GM23248 (cell line): ENCODE results near the gene CMYA5. TPM values are rescaled to one million over a fixed set of nuclear protein-coding genes. Genes with fewer than 3 reads are reported as not detected.

ENCODE experiments used
- DNase-seq: peaks from one replicate; pipeline ENCODE4 v3.0.0-alpha.2; 2015
- H2AFZ ChIP-seq: fragments of 200-600 bp; sonication (generic); 2 replicates; pipeline ENCODE4 v1.6.1; 2016; ENCODE audit warnings: antibody characterized with exemption
- H3F3A ChIP-seq: fragments of 200-600 bp; sonication (generic); 2 replicates; pipeline ENCODE4 v1.6.1; 2016; ENCODE audit warnings: mild to moderate bottlenecking, antibody characterized with exemption, mixed run types; ENCODE audit not compliant: insufficient read depth
- H3K27ac ChIP-seq: fragments of 200-600 bp; sonication (generic); 2 replicates; pipeline ENCODE4 v1.5.1; 2016; ENCODE audit warnings: mild to moderate bottlenecking
- H3K27me3 ChIP-seq: fragments of 200-600 bp; sonication (generic); replicated peaks from 2 replicates; pipeline ENCODE4 v1.6.1; 2016; ENCODE audit warnings: mild to moderate bottlenecking; ENCODE audit not compliant: insufficient read depth
- H3K36me3 ChIP-seq: fragments of 200-600 bp; sonication (generic); 2 replicates; pipeline ENCODE4 v1.6.1; 2016; ENCODE audit warnings: low read depth, mild to moderate bottlenecking
- H3K4me1 ChIP-seq: fragments of 200-600 bp; sonication (generic); 2 replicates; pipeline ENCODE4 v1.6.1; 2016; ENCODE audit warnings: mild to moderate bottlenecking; ENCODE audit not compliant: insufficient read depth
- H3K4me2 ChIP-seq: fragments of 200-600 bp; sonication (generic); one replicate; pipeline ENCODE4 v1.6.1; 2016; ENCODE audit warnings: mild to moderate bottlenecking; ENCODE audit not compliant: unreplicated experiment
- H3K4me3 ChIP-seq: fragments of 200-600 bp; sonication (generic); 2 replicates; pipeline ENCODE4 v1.5.1; 2016; ENCODE audit warnings: mild to moderate bottlenecking
- H3K79me2 ChIP-seq: fragments of 200-600 bp; sonication (generic); 2 replicates; pipeline ENCODE4 v1.6.1; 2016; ENCODE audit warnings: mild to moderate bottlenecking; ENCODE audit not compliant: insufficient read depth
- H3K9ac ChIP-seq: fragments of 200-600 bp; sonication (generic); 2 replicates; pipeline ENCODE4 v1.6.1; 2016; ENCODE audit warnings: mild to moderate bottlenecking
- H3K9me2 ChIP-seq: fragments of 200-600 bp; sonication (generic); 2 replicates; pipeline ENCODE4 v1.6.1; 2016; ENCODE audit warnings: mixed run types, mild to moderate bottlenecking, moderate library complexity; ENCODE audit not compliant: insufficient read depth
- H3K9me3 ChIP-seq: fragments of 200-600 bp; sonication (generic); one replicate; pipeline ENCODE4 v1.6.1; 2017; ENCODE audit warnings: low read depth
- H4K20me1 ChIP-seq: fragments of 200-600 bp; sonication (generic); 2 replicates; pipeline ENCODE4 v1.6.0; 2016; ENCODE audit not compliant: insufficient read depth
- EZH2 ChIP-seq: fragments of 200-600 bp; sonication (generic); IDR thresholded peaks from 2 replicates; pipeline ENCODE4 v1.6.1; 2018; ENCODE audit warnings: antibody characterized with exemption, mild to moderate bottlenecking; ENCODE audit not compliant: insufficient read depth, poor library complexity, severe bottlenecking
- EZH2phosphoT487 ChIP-seq: fragments of 200-600 bp; sonication (generic); IDR thresholded peaks from 2 replicates; pipeline ENCODE4 v1.6.1; 2018; ENCODE audit warnings: antibody characterized with exemption, moderate library complexity, mild to moderate bottlenecking, low read depth; ENCODE audit not compliant: insufficient read depth
- WGBS, 2 experiments: methylation state at CpG; one replicate each; pipeline ENCODE4 v1.1.6; 2015 to 2017; ENCODE audit warnings: low lambda C conversion rate in 2 of 2, low coverage in 1 of 2; ENCODE audit errors: missing lambda C conversion rate in 2 of 2; 5-methylcytosine and 5-hydroxymethylcytosine counted together
- in situ Hi-C: fragments of 300-500 bp; cut with MboI; formaldehyde crosslinking; loops from 2 replicates; pipeline ENCODE4 v1.15.0; 2020
- polyA plus RNA-seq: library from polyadenylated mRNA; unstranded; fragments of >200 nt; fragmentation: Nextera tagmentation; extraction: Ambion mirVana; gene quantifications from 2 replicates; pipeline ENCODE4 v1.2.1, GENCODE V29; 2016
- total RNA-seq: library from RNA; depleted of rRNA; stranded (reverse); fragments of >200 nt; shearing (Covaris generic); gene quantifications from 2 replicates; pipeline ENCODE4 v1.2.3, GENCODE V29; 2014

The CMYA5 gene
- total and polyA plus RNA-seq, 2 experiments from 2014 or later: 0.36 to 0.97 TPM

DNA sequence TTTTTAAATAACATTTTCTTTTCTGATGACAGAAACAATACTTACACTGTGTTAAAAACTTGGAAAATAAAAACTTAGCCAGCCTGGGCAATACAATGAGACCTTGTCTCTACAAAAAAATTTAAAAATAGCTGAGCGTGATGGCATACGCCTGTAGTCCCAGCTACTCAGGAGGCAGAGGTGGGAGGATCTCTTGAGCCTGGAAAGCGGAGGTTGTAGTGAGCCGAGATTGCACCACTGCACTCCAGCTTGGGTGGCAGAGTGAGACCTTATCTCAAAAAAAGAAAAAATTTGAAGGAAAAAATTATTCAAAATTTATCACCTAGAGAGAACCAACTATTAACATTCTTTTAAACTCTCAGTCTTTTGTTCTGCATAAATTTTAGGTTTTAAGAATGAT, 4.9 kb upstream of the CMYA5 start:
- Histone ChIP-seq H3K79me2 (no peaks in the 10 kb centered on the region), H4K20me1 (no peaks in the 10 kb centered on the region), H3K27me3 (no peaks in the 10 kb centered on the region), H3K9me3 (no peaks in the 10 kb centered on the region), H3K36me3 (peaks cover 31% of the 10 kb centered on the region), H3K9me2 (no peaks in the 10 kb centered on the region), H3K27ac (no peak overlapping the region), H3F3A (peaks cover 10% of the 10 kb centered on the region), H3K4me1 (peaks cover 29% of the 10 kb centered on the region), H2AFZ (no peak overlapping the region), H3K9ac (no peak overlapping the region), H3K4me3 (no peak overlapping the region), H3K4me2 (no peak overlapping the region)
- WGBS, 2 experiments: 96 to 98% methylated on average over 4 of the region's 4 CpGs
- in situ Hi-C loops: no loop called here
- no peak for TF ChIP-seq EZH2
- TF ChIP-seq EZH2phosphoT487: no peak
- DNase-seq: no peak

DNA sequence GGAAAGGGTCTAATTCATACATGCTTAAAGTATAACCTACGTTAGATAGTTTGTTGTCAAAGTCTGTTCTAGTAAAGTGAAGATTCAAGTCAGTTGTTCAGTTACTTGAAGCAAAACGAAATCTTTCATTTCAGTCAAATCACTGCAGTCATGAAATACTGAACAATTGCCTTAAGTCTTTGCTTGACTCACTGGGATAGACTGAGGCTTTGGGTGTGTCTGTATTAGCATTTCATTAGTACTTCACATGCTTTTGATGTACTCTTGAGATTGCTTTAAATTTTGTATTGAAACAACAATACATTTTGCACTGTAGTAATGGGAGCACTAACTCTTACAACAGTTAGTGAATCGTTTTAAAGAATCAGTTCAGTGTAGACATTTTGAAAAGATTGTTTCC, 4.0 kb upstream of the CMYA5 start:
- in situ Hi-C loops: no loop called here
- peak overlapping the region; percentile 11 for H3K4me2 ChIP-seq
- H3K27me3 ChIP-seq: no peaks in the 10 kb centered on the region
- H4K20me1 ChIP-seq: no peaks in the 10 kb centered on the region
- no peak for TF ChIP-seq EZH2
- TF ChIP-seq EZH2phosphoT487: no peak
- peaks cover 23% of the 10 kb centered on the region for H3K36me3 ChIP-seq
- H3K27ac ChIP-seq: peak overlapping the region; percentile 22; the same call in 1 of the 2 replicates
- peaks cover 10% of the 10 kb centered on the region for H3F3A ChIP-seq
- no peaks in the 10 kb centered on the region for H3K9me2 ChIP-seq
- H3K9me3 ChIP-seq: no peaks in the 10 kb centered on the region
- peaks cover 29% of the 10 kb centered on the region for H3K4me1 ChIP-seq
- peak; percentile 54 for DNase-seq
- no peak overlapping the region for H3K9ac ChIP-seq
- no peak overlapping the region for H3K4me3 ChIP-seq
- no peaks in the 10 kb centered on the region for H3K79me2 ChIP-seq
- 79 to 86% methylated on average over 3 of the region's 3 CpGs for WGBS, 2 experiments
- no peak overlapping the region for H2AFZ ChIP-seq

DNA sequence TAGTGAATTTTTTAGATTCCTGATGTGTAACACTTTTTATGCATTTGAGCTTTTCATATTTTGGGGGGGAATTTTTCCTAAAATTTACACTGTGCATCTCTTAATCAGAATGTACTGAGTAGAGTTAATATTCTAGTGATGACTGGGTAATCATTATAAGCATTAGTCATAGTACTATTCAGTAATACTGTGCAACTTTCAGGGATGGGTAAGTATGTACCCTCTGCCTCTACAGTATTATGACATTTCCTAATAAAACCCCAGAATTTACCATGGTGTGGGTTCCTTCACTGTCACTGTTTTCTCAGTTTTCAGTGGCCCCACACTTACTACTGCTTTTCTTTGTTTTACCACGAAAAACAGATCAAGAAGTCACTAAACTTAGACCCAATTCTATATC, 2.8 kb upstream of the CMYA5 start:
- WGBS, 2 experiments: 69 to 71% methylated on average over 1 of the region's 1 CpG
- H3K4me2 ChIP-seq: no peak overlapping the region

DNA sequence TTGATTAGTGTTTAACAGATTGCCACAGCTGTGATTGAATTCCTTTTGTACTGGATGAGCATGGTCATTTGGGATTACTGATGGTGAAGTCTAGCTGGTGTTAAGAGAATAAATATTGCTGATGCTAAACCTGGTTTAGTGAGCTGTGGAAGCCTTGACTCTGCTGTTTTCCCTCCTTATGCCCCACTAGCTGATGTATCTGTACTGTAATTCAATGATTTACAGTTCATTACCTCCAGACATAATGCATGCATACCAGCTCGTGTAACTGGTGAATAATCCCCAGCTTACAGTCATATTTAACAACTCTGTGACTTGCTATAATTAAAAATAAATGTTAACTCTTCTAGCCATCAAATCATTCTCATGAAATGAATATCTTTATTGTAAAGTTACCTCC, 1.7 kb upstream of the CMYA5 start:
- no peak overlapping the region for H3K9ac ChIP-seq
- no peak overlapping the region for H2AFZ ChIP-seq
- H3K4me2 ChIP-seq: no peak overlapping the region
- in situ Hi-C loops: no loop called here
- no peaks in the 10 kb centered on the region for H4K20me1 ChIP-seq
- H3K27ac ChIP-seq: no peak overlapping the region
- no peak for DNase-seq
- peaks cover 29% of the 10 kb centered on the region for H3K4me1 ChIP-seq
- H3K36me3 ChIP-seq: peaks cover 7% of the 10 kb centered on the region; the same call in 1 of the 2 replicates
- no peak overlapping the region for H3K4me3 ChIP-seq
- no peak for TF ChIP-seq EZH2phosphoT487
- no peak for TF ChIP-seq EZH2
- no peaks in the 10 kb centered on the region for H3K9me3 ChIP-seq
- H3K27me3 ChIP-seq: no peaks in the 10 kb centered on the region
- peaks cover 10% of the 10 kb centered on the region for H3F3A ChIP-seq
- H3K9me2 ChIP-seq: no peaks in the 10 kb centered on the region
- WGBS, 2 experiments: 12 to 14% methylated on average over 1 of the region's 1 CpG
- H3K79me2 ChIP-seq: no peaks in the 10 kb centered on the region

More for the DNA sequence above, 2.8 kb upstream of the CMYA5 start:
- Histone ChIP-seq H3K9me3 (no peaks in the 10 kb centered on the region), H3K27me3 (no peaks in the 10 kb centered on the region), H3K27ac (peak overlapping the region; percentile 29; the same call in 1 of the 2 replicates), H3K36me3 (peaks cover 14% of the 10 kb centered on the region), H3K4me1 (peaks cover 29% of the 10 kb centered on the region), H3K4me3 (no peak overlapping the region), H3F3A (peaks cover 10% of the 10 kb centered on the region), H3K9me2 (no peaks in the 10 kb centered on the region), H2AFZ (no peak overlapping the region), H3K79me2 (no peaks in the 10 kb centered on the region), H3K9ac (no peak overlapping the region), H4K20me1 (no peaks in the 10 kb centered on the region)
- TF ChIP-seq EZH2phosphoT487 (no peak), EZH2 (no peak)
- in situ Hi-C loops: no loop called here
- DNase-seq: peak; percentile 68

DNA sequence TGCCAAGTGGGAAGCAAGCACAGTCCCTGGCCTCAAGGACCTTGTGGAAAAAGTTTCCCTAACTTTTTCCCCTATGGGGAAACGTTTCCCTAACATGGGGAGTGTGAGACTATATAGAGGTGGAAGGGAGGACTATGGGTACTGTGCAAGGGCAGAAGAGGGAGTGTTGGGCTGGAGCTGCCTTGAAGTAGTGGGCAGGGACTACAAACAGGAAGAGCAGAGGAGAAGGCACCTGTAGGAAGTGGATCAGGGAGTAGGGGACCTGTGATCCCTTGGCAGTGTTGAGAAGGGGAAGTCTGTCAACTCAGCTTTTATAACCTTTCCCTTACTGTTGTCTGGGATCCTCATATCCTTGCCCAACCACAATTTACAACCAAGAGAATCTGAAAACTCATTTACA, 1.4 kb downstream of the CMYA5 start:
- H4K20me1 ChIP-seq: no peaks in the 10 kb centered on the region
- H3K27ac ChIP-seq: no peak overlapping the region
- H3K27me3 ChIP-seq: no peaks in the 10 kb centered on the region
- H3K36me3 ChIP-seq: no peaks in the 10 kb centered on the region
- no peaks in the 10 kb centered on the region for H3K79me2 ChIP-seq
- H3K9me3 ChIP-seq: no peaks in the 10 kb centered on the region
- no peak overlapping the region for H3K4me3 ChIP-seq
- no peaks in the 10 kb centered on the region for H3K9me2 ChIP-seq
- no peak for TF ChIP-seq EZH2phosphoT487
- TF ChIP-seq EZH2: no peak
- in situ Hi-C loops: loop anchor here (10.0 kb wide), 1 partner anchor 394 kb away; no protein-coding TSS in a partner anchor
- H3K9ac ChIP-seq: no peak overlapping the region
- peaks cover 20% of the 10 kb centered on the region for H3K4me1 ChIP-seq
- no peak for DNase-seq
- H2AFZ ChIP-seq: no peak overlapping the region
- 20 to 31% methylated on average over 1 of the region's 1 CpG for WGBS, 2 experiments
- no peak overlapping the region for H3K4me2 ChIP-seq
- H3F3A ChIP-seq: no peaks in the 10 kb centered on the region; the same call in 1 of the 2 replicates
